ENCODE data around the gene FLNC.

FLNC gene

GRCh38 chr7:128876586-128876977 is 46.4 kb downstream of the FLNC start:
- Histone ChIP-seq H4K20me1 (ENCODE audit: low read depth, low read length) (no peaks in the 10 kb centered on the region), H3K9me3 (ENCODE audit: insufficient read depth, low read length) (no peaks in the 10 kb centered on the region), H3K9ac (ENCODE audit: low read length) (no peak overlapping the region), H3K27me3 (ENCODE audit: low read length) (no peaks in the 10 kb centered on the region), H3K79me2 (ENCODE audit: insufficient read depth, low read length) (no peaks in the 10 kb centered on the region), H3K4me2 (ENCODE audit: low read depth, low read length, poor library complexity, severe bottlenecking) (no peak overlapping the region), H3F3A (ENCODE audit: insufficient read depth) (peaks cover 2% of the 10 kb centered on the region; the same call in 1 of the 2 replicates), H3K4me3 (ENCODE audit: insufficient read depth, low read length, poor library complexity, severe bottlenecking) (no peak overlapping the region), H3K36me3 (ENCODE audit: low read length) (no peaks in the 10 kb centered on the region), H3K27ac (ENCODE audit: low read depth, low read length) (no peak overlapping the region), H2AFZ (ENCODE audit: low read depth, low read length, severe bottlenecking) (no peak overlapping the region), H3K9me2 (replicated peaks; ENCODE audit: insufficient read depth, low read length) (no peaks in the 10 kb centered on the region)
- no peak for TF ChIP-seq EZH2phosphoT487 (conservative IDR thresholded peaks at IDR 0.05; ENCODE audit: low read length)
- TF ChIP-seq, protein P1, sequence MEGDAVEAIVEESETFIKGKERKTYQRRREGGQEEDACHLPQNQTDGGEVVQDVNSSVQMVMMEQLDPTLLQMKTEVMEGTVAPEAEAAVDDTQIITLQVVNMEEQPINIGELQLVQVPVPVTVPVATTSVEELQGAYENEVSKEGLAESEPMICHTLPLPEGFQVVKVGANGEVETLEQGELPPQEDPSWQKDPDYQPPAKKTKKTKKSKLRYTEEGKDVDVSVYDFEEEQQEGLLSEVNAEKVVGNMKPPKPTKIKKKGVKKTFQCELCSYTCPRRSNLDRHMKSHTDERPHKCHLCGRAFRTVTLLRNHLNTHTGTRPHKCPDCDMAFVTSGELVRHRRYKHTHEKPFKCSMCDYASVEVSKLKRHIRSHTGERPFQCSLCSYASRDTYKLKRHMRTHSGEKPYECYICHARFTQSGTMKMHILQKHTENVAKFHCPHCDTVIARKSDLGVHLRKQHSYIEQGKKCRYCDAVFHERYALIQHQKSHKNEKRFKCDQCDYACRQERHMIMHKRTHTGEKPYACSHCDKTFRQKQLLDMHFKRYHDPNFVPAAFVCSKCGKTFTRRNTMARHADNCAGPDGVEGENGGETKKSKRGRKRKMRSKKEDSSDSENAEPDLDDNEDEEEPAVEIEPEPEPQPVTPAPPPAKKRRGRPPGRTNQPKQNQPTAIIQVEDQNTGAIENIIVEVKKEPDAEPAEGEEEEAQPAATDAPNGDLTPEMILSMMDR (IDR thresholded peaks at IDR 0.05; ENCODE audit: insufficient read depth, low read length, poor library complexity, severe bottlenecking) = no peak

DNA sequence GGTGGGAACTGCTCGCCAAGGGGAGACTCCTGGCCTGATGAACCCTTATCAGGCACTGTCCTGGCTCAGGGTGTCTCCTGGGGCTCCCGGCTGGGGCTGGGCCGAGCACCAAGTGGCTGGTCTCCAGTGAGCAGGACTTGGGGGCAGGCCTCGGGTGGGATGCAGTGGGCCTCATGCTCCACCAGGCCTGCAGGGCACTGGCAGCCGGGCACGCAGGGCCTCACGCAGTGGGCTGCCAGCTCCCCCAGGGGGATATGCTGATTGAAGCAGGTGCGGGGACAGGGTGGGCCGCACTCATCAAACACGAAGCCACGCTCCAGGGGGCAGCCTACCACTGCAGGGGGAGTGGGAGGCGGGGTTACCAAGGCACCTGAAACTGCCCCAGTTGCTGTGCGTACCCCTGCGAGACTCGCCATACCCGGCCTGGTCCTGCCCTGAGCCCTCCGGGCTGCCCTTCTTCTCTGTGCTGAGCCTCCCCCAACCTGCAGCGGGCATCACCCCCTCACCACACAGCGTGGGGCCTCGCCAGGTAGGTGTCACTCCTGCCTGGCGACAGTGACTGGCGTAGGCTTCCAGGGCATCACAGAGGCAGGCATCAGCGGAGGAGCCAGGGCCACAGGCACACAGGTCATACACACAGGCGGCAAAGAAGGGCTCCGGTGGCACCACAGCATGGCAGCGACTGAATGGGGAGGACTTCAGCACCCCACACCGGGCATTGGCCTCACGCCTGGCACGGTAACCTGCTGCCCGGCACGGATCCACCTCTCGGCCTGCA is 47.0 kb downstream of the FLNC start:
- Histone ChIP-seq H3F3A (ENCODE audit: insufficient read depth) (no peaks in the 10 kb centered on the region), H3K9ac (ENCODE audit: low read length) (no peak overlapping the region), H3K27ac (ENCODE audit: low read depth, low read length) (no peak overlapping the region), H3K9me3 (ENCODE audit: insufficient read depth, low read length) (no peaks in the 10 kb centered on the region), H3K4me2 (ENCODE audit: low read depth, low read length, poor library complexity, severe bottlenecking) (no peak overlapping the region), H4K20me1 (ENCODE audit: low read depth, low read length) (no peaks in the 10 kb centered on the region), H3K9me2 (replicated peaks; ENCODE audit: insufficient read depth, low read length) (no peaks in the 10 kb centered on the region), H2AFZ (ENCODE audit: low read depth, low read length, severe bottlenecking) (no peak overlapping the region), H3K79me2 (ENCODE audit: insufficient read depth, low read length) (no peaks in the 10 kb centered on the region), H3K27me3 (ENCODE audit: low read length) (no peaks in the 10 kb centered on the region), H3K36me3 (ENCODE audit: low read length) (no peaks in the 10 kb centered on the region), H3K4me3 (ENCODE audit: insufficient read depth, low read length, poor library complexity, severe bottlenecking) (no peak overlapping the region)
- TF ChIP-seq EZH2phosphoT487 (conservative IDR thresholded peaks at IDR 0.05; ENCODE audit: low read length) = no peak
- TF ChIP-seq, protein P1 (IDR thresholded peaks at IDR 0.05; ENCODE audit: insufficient read depth, low read length, poor library complexity, severe bottlenecking) = no peak

DNA sequence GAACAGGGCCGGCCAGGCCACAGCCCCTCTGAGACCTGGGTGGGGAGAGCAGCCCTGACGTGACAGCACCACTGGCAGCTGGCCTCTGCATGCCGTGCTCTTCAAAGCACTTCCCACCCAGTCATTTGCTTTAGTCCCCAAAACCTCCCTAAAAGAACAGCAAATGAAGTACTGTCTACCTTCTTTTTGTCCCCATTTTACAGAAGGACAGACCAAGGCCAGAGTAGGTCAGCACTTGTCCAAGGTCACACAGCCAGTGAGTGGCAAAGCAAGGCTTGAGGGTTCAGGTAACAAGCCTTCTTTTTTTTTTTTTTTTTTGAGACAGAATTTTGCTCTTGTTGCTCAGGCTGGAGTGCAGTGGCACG is 47.5 kb downstream of the FLNC start:
- Histone ChIP-seq H3K4me3 (ENCODE audit: insufficient read depth, low read length, poor library complexity, severe bottlenecking) (no peak overlapping the region), H3K36me3 (ENCODE audit: low read length) (no peaks in the 10 kb centered on the region), H3K27ac (ENCODE audit: low read depth, low read length) (no peak overlapping the region), H3K27me3 (ENCODE audit: low read length) (no peaks in the 10 kb centered on the region), H3K9me2 (replicated peaks; ENCODE audit: insufficient read depth, low read length) (no peaks in the 10 kb centered on the region), H3K4me2 (ENCODE audit: low read depth, low read length, poor library complexity, severe bottlenecking) (no peak overlapping the region), H3K79me2 (ENCODE audit: insufficient read depth, low read length) (no peaks in the 10 kb centered on the region), H3K9ac (ENCODE audit: low read length) (no peak overlapping the region), H4K20me1 (ENCODE audit: low read depth, low read length) (no peaks in the 10 kb centered on the region), H2AFZ (ENCODE audit: low read depth, low read length, severe bottlenecking) (no peak overlapping the region), H3K9me3 (ENCODE audit: insufficient read depth, low read length) (no peaks in the 10 kb centered on the region), H3F3A (ENCODE audit: insufficient read depth) (no peaks in the 10 kb centered on the region)
- TF ChIP-seq EZH2phosphoT487 (conservative IDR thresholded peaks at IDR 0.05; ENCODE audit: low read length) = no peak
- TF ChIP-seq, protein P1 (IDR thresholded peaks at IDR 0.05; ENCODE audit: insufficient read depth, low read length, poor library complexity, severe bottlenecking) = no peak

Measured in SU-DHL-6 (cell line).